Measurements from ENCODE around the gene SMO.
A peak's percentile ranks its signal among the peaks of the same experiment; 100 is the strongest.

Gene SMO

DNA sequence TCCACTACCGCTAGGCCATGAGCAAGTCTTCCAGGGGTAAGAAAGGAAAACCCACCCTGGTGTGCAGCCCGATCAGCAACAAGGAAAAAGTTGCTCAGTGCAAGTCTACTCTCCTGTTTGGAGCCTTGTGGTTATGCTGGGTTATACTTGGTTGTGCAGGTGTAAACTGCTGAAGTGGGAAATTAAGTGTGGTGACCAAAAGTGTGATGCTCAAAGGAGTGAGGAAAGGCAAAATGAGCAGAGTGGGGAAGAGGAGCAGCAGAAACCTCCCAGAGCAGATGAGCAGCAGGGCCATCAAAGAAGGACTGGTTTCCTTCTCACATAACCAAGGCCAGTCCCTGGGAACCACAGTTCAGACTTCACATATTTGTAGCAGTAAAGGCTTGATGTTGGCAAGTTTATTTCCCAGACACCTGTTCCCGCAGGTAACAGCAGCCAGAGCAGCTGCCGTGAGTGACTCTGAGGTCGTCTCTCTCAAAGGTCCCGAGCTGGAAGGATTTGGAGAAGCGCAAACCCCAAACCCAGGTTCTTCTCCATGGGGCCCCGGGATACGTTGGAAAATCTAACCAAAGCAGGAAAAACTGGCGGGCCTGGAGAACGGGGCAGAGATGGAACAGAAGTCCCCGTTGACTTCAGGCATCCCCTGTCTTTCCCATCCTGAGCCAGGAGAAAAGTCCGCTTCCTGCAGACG lies 607 bp upstream of the SMO start:
- peak overlapping the region; percentile 66 for H3K4me3 ChIP-seq (ENCODE audit: low read depth, low read length)
- TF ChIP-seq CTCF (IDR thresholded peaks at IDR 0.05; ENCODE audit: borderline replicate concordance, insufficient read depth, low read depth, low read length), result no peak

GRCh38 chr7:129188892-129189660 lies 643 bp downstream of the SMO start:
- H3K4me3 ChIP-seq (ENCODE audit: low read depth, low read length), result peak overlapping the region; percentile 66
- no peak for TF ChIP-seq CTCF (IDR thresholded peaks at IDR 0.05; ENCODE audit: borderline replicate concordance, insufficient read depth, low read depth, low read length)

DNA sequence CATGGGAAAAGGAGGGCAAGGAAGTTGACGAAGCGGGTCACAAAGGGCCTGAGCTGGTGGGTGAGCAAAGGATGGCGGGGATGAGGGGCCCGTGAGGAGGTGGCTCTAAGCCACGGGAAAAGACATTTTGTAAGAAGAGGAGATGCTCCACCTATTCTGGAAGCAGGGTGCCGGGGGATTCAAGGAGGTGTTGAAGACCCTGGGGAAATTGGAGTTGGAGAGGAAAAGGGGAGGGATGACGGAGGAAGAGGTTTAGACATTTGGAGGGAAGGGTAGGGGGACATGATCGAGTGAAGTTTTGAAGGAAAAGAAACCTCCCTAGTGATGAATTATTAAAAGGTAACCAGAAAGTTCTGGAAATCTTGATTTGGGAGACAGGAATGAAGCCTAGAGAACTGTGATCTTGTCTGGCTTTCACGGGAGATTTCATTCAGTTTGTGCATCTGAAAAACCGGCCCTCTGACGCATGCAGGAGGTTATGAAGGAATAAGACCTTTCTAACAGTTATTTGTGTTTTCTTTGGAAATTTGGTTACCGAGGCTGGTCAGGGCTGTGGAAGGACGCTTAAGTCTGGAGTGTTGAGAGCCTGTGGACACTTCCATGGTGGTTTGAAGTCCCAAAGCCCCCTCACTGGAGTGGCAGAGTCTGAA lies 1.4 kb downstream of the SMO start:
- TF ChIP-seq CTCF (IDR thresholded peaks at IDR 0.05; ENCODE audit: borderline replicate concordance, insufficient read depth, low read depth, low read length), result no peak
- peak overlapping the region; percentile 66 for H3K4me3 ChIP-seq (ENCODE audit: low read depth, low read length)

- TF ChIP-seq CTCF (IDR thresholded peaks at IDR 0.05; ENCODE audit: borderline replicate concordance, insufficient read depth, low read depth, low read length), result no peak
- H3K4me3 ChIP-seq (ENCODE audit: low read depth, low read length), result no peak overlapping the region
These were observed 2.8 kb downstream of the SMO start for GRCh38 chr7:129191272-129191671.

DNA sequence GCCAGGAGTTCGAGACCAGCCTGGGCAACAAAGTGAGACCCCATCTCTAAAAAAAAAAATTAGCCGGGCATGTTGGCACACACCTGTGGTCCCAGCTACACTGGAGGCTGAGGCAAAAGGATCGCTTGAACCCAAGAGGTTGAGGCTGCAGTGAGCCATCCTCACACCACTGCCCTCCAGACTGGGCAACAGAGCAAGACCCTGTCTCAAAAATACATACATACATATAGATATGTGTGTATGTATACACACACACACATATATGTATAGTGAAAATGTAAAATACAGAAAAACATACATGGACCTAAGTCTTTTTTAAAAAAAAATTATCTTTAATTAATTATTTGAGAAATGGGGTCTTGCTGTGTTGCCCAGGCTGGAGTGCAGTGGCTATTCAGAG lies 5.5 kb downstream of the SMO start:
- H3K4me3 ChIP-seq (ENCODE audit: low read depth, low read length), result no peak overlapping the region
- no peak for TF ChIP-seq CTCF (IDR thresholded peaks at IDR 0.05; ENCODE audit: borderline replicate concordance, insufficient read depth, low read depth, low read length)

- no peak overlapping the region for H3K4me3 ChIP-seq (ENCODE audit: low read depth, low read length)
- TF ChIP-seq CTCF (IDR thresholded peaks at IDR 0.05; ENCODE audit: borderline replicate concordance, insufficient read depth, low read depth, low read length), result no peak
These were observed 9.3 kb downstream of the SMO start for GRCh38 chr7:129197771-129198170.
